Measurements from ENCODE around the gene LSS. TPM values are rescaled to one million over a fixed set of nuclear protein-coding genes. Genes with fewer than 3 reads are reported as not detected.

LSS gene
- total RNA-seq, 2 experiments from 2014 or later: 72.1 to 76.1 TPM

DNA sequence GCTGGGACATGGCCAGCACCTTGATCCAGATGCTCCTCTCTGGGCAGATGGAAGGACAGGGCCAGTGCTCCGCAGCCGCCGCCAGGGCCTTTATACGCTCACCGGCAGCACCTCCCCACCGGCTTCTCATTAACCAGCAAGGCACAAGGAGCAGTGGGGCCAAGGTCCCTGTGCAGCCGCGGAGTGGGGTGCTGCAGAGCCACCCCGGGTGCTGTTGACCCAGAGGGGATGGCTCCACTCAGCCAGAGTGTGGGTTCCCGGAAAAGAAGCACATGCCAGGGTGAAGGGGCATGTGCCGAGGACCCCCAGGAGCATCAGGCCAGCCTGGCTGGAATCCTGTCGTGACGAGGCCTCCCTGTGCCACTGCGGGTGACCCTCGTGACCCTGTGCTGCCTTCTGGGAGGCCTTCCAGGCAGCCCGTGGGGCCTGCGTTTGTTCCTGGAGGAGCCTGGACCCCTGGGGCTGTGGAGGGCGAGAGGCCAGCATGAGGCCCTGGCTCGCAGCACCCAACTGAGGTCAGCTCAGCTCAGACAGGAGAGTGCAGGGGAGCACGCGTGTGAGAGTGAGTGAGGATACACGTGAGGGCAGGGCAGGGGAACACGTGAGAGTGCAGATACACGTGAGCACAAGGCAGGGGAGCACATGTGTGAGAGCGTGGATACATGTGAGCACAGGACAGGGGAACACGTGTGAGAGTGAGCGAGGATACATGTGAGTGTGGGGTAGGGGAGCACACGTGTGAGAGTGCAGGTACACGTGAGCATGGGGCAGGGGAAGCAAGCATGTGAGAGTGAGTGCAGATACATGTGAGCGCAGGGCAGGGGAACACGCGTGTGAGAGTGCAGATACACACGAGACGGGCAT is 72.8 kb downstream of the LSS start, which contains the start of gene FTCD:
Gene FTCD, minus strand, starts transcription at position 66 of the 864 bp plus-strand sequence. Its CDS starts 56 bp downstream, at position 10.
- no peak for DNase-seq
- no peak for ATAC-seq
- Mint-ChIP-seq H3K36me3 (ENCODE audit: low read depth) (no peaks in the 10 kb centered on the region), H3K27ac (no peak within 1 kb of the TSS), H3K4me1 (ENCODE audit: low read depth) (no peaks in the 10 kb centered on the region), H3K4me3 (no peak within 1 kb of the TSS), H3K9me3 (ENCODE audit: insufficient read depth) (no peaks in the 10 kb centered on the region), H3K27me3 (ENCODE audit: low read depth) (no peaks in the 10 kb centered on the region)
- ChIA-PET POLR2A (no interaction called here), CTCF (no interaction called here)

DNA sequence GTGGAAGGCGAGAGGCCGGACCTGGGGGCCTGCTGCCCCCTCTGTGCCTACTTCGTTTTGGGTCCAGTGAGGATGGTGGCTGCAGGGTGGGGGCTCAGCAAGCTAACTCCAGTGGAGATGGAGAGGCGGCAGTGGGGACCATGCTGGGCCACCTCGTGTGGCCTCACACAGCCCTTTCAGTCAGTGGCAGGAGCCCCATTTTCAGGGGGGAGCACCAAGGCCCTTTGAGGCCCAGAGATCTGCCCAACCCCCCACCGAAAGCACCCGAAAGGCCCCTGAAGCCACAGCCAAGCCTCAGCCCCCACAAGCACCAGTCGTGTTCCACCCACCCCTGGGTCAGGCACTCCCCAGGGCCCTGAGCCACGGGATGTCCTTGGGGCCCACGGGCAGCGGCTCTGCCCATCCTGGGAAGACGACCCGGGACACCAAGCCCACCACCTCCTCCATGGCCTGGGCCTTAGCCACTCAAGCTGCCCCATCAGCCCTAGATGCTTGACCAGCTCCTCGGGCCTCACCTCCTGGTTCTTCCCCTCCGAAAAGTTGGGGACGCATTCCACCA is 73.5 kb downstream of the LSS start:
- Mint-ChIP-seq H3K9me3 (ENCODE audit: insufficient read depth) (no peaks in the 10 kb centered on the region), H3K36me3 (ENCODE audit: low read depth) (no peaks in the 10 kb centered on the region), H3K4me1 (ENCODE audit: low read depth) (no peaks in the 10 kb centered on the region), H3K4me3 (no peak overlapping the region), H3K27ac (no peak overlapping the region), H3K27me3 (ENCODE audit: low read depth) (no peaks in the 10 kb centered on the region)
- ATAC-seq (no peak), DNase-seq (no peak)
- POLR2A ChIA-PET: no interaction called here
- CTCF ChIA-PET: no interaction called here

DNA sequence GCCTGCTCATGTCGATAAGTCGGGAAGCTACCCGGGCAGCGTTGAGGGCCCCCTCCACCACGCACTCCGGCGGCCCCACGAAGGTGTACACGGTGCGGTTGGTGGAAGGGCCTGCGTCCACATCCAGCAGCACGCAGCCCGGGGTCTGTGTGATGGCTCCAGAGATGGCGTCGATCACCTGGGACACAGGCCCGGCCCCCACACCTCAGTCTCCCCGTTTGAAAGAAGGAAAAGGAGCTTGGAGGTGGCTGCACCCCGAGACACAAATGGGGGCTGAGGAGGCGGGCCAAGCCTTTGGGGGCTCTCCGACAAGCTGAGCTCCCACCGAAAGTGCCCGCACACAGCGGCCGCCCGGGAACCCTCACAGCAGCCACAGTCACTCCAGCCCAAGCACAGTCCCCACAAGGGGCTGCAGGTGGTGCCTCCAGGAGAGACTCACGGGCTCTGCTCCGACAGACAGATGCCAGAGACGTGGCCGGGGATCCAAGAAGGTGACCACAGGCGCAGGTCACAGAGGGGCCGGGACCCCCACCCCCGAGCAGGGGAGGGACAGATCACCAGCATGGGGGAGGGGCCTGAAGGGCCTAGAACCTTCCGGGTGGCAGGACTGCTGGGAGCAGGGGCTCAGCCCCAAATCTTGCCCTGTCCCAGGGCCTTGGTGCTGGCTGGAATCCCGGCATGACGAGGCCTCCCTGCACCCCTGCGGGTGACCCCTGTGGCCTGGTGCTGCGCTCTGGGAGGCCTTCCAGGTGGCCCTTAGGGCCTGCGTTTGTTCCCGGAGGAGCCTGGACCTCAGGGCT is 74.2 kb downstream of the LSS start:
- Mint-ChIP-seq H3K4me1 (ENCODE audit: low read depth) (no peaks in the 10 kb centered on the region), H3K9me3 (ENCODE audit: insufficient read depth) (no peaks in the 10 kb centered on the region), H3K4me3 (no peak overlapping the region), H3K36me3 (ENCODE audit: low read depth) (no peaks in the 10 kb centered on the region), H3K27ac (no peak overlapping the region), H3K27me3 (ENCODE audit: low read depth) (no peaks in the 10 kb centered on the region)
- POLR2A ChIA-PET: no interaction called here
- no peak for ATAC-seq
- CTCF ChIA-PET: interaction anchor here (2.1 kb wide), 1 partner anchor 11 kb away, joined by 13 read pairs; no protein-coding TSS in a partner anchor
- DNase-seq: no peak

DNA sequence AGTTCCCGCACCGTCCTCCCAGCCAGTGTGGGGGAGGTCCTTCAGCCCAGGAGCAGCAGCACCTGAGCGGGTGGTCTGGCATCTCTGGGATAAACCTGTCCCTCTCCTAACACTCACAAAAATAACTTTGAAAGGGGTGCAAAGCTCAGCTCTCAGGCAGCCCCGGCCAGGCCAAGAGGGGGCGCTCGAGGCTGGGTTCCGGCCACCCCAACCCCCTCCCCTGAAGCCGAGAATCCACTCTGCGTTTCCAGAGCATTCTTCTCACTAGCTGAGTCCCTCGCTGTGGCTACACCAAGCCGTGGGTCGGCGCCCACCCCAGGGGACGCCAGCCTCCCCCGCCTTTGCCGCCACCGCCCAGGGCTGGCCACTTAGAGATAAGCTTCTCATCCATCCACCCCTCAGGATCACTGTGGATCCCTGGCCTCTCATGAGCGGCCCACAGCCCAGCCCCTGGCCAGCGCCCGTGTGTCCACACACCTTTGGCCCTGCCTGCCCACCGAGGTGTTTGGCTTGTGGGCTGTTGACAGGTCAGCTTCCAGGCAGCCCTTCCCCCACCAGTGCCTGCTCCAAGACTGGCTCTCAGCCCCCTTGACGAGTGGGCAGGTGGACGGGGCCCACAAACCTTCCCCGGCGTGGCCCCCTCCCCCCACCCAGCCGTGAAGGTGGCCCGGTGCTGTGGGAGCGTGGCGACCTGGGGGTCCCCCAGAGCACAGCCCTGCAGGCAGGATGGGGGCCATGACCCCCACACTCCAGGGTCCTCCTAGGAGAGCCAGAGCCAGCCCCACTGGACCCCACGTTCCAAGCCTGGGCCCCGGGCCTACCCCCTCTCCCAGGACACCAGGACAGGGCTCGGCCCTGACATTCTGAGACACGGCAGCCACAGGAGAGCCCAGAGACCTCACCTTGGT is 75.1 kb downstream of the LSS start:
- CTCF ChIA-PET: interaction anchor here (0.7 to 2.1 kb wide), 8 partner anchors 8 to 347 kb away, joined by 3 to 13 read pairs (median 4); partner anchors contain the start of gene MCM3AP
- no peaks in the 10 kb centered on the region for H3K27me3 Mint-ChIP-seq (ENCODE audit: low read depth)
- no peaks in the 10 kb centered on the region for H3K9me3 Mint-ChIP-seq (ENCODE audit: insufficient read depth)
- ATAC-seq: peak; percentile 56
- no peak overlapping the region for H3K27ac Mint-ChIP-seq
- POLR2A ChIA-PET: interaction anchor here (0.8 kb wide), 1 partner anchor 10 kb away, joined by 3 read pairs; no protein-coding TSS in a partner anchor
- no peak overlapping the region for H3K4me3 Mint-ChIP-seq
- no peaks in the 10 kb centered on the region for H3K36me3 Mint-ChIP-seq (ENCODE audit: low read depth)
- H3K4me1 Mint-ChIP-seq (ENCODE audit: low read depth): no peaks in the 10 kb centered on the region
- DNase-seq: peak; percentile 59

DNA sequence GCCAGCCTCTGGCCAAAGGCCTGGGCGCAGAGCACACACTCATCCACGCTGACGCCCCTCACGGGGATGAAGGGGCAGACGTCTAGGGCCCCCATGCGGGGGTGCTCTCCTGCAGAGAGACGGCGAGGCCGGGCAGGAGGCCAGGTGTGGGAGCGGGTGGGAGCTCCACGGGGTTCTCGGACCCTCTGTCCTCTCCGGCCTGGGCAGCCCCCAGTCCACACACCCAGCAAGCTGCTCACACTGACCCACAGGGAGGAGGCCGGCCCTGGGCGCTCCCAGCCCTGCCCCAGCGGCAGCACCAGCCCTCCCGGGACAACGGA is 75.7 kb downstream of the LSS start:
- ChIA-PET POLR2A (interaction anchor here (0.8 kb wide), 1 partner anchor 9 kb away, joined by 3 read pairs; no protein-coding TSS in a partner anchor), CTCF (interaction anchor here (0.7 to 2.1 kb wide), 8 partner anchors 8 to 348 kb away, joined by 3 to 13 read pairs (median 4); partner anchors contain the start of gene MCM3AP)
- ATAC-seq (no peak), DNase-seq (no peak)
- no peaks in the 10 kb centered on the region for H3K9me3 Mint-ChIP-seq (ENCODE audit: insufficient read depth)
- H3K4me1 Mint-ChIP-seq (ENCODE audit: low read depth): no peaks in the 10 kb centered on the region
- H3K4me3 Mint-ChIP-seq: no peak overlapping the region
- H3K27ac Mint-ChIP-seq: no peak overlapping the region
- H3K36me3 Mint-ChIP-seq (ENCODE audit: low read depth): no peaks in the 10 kb centered on the region
- H3K27me3 Mint-ChIP-seq (ENCODE audit: low read depth): no peaks in the 10 kb centered on the region

DNA sequence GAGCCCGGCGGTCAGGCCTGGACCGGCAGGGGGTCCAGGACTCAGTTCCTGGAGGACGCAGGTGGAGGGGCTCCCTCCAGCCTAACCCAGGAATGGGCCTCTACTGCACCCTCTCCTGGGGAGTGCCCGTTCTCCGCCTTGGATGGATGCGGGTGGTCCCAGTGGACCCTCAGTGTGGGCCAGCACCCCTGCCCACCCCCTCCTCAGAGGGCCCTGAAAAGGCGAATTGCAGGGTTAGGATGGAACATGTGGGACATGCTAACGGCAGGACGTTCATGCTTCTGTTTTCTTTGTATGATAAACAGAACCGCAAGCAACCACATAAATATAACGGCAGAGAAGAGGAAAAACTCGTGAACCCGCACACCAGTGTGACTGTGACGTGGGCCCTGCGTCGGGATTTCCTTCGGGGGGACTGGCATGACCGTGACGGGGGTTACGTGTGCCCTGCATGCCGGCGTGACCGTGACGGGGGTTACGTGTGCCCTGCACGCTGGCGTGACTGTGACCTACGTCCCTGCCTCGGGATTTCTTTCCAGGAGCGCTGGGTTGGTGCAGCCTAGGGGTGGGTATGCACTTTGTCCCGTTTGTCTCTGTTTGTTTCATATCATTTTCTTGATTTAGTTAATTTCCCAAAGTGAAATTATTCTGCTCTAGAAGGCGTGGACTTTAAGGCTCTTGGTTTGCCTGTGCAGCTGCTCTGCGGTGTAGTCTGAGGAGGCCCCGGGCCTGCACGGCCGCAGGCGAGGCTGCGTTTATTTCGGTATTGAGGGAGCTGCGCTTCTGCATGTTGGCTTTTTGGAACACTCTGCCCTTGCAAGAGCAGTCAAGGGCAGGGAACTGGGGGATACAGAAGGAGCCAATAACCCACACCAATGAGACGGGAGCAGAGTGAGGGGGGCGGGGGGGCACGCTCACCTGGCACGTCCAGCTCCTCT is 76.3 kb downstream of the LSS start:
- H3K4me1 Mint-ChIP-seq (ENCODE audit: low read depth): no peaks in the 10 kb centered on the region
- no peak for DNase-seq
- ChIA-PET CTCF (interaction anchor here (0.7 to 2.1 kb wide), 7 partner anchors 7 to 349 kb away, joined by 3 to 13 read pairs (median 4); partner anchors contain the start of gene MCM3AP), POLR2A (interaction anchor here (0.8 kb wide), 1 partner anchor 9 kb away, joined by 3 read pairs; no protein-coding TSS in a partner anchor)
- H3K4me3 Mint-ChIP-seq: no peak overlapping the region
- H3K36me3 Mint-ChIP-seq (ENCODE audit: low read depth): no peaks in the 10 kb centered on the region
- H3K27ac Mint-ChIP-seq: no peak overlapping the region
- H3K27me3 Mint-ChIP-seq (ENCODE audit: low read depth): no peaks in the 10 kb centered on the region
- H3K9me3 Mint-ChIP-seq (ENCODE audit: insufficient read depth): no peaks in the 10 kb centered on the region
- no peak for ATAC-seq

DNA sequence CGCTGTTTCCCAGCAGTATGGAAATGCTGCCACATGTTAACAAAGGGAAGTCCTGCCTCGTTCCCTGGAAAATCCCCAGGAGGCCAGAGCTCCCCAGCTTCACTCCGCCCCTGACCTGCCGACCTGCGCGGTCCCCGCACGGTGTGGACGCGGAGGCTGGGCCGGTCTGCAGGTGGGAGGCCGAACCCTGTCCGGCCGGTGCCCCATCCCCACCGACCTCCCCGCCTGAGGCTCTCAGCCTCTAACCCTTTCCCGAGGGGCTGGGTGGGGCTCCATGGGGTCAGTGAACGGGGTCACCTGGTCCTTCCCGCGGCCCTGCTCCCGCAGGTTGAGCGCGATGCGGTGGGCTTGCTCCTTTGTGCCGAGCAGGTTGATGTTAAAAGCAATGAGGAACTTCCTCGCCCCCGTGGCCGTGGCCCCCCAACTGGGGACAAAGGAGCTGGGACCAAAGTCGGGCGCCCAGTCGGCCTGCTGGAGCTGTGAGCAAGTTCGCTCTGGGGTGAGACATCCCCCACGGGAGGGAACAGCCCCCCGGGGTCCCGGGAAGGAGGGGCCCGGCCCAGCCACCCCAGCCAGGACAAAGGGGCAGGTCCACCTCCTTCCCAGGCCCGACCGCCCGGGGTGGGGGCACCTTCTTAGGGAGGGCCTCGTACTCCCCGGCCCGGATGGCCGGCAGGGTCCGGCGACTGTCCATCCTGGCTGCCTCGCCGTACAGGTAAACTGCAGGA is 77.1 kb downstream of the LSS start:
- no peak overlapping the region for H3K4me3 Mint-ChIP-seq
- DNase-seq (no peak), ATAC-seq (no peak)
- H3K27ac Mint-ChIP-seq: no peak overlapping the region
- H3K4me1 Mint-ChIP-seq (ENCODE audit: low read depth): peaks cover 2% of the 10 kb centered on the region
- no peaks in the 10 kb centered on the region for H3K27me3 Mint-ChIP-seq (ENCODE audit: low read depth)
- CTCF ChIA-PET: no interaction called here
- POLR2A ChIA-PET: no interaction called here
- no peaks in the 10 kb centered on the region for H3K36me3 Mint-ChIP-seq (ENCODE audit: low read depth)
- H3K9me3 Mint-ChIP-seq (ENCODE audit: insufficient read depth): no peaks in the 10 kb centered on the region

DNA sequence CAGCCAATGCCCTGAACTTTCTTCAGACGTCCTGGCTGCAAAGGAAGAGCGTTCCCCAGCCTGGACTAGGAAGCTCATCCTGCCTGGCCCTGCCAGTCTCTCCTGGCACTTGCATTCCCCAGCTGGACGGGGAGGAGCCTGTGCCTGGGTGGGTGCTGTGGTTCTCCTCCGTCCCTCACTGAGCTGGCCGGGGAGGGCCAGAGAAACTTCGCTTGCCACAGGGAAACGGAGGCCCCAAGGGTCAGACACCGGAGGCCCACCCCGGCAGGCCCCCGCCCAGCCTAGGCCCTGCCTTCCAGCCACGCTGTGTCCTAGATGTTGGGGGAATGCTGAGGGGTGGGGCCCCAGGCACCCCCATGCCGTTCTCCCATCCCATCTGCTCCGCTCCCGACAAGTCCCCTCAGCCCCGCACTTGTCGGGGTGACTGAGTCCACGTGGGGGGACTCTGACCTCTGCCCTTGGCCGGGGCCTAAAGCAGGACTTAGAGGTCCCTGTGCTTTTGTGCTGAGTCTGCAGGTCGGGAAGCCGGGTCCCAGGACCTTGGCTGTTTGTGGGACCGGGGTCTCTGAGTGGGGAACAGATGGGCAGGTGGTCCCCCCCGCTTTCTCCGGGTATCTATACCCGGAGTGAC is 78.0 kb downstream of the LSS start:
- H3K36me3 Mint-ChIP-seq (ENCODE audit: low read depth): no peaks in the 10 kb centered on the region
- no peak overlapping the region for H3K27ac Mint-ChIP-seq
- no peaks in the 10 kb centered on the region for H3K9me3 Mint-ChIP-seq (ENCODE audit: insufficient read depth)
- no peaks in the 10 kb centered on the region for H3K27me3 Mint-ChIP-seq (ENCODE audit: low read depth)
- CTCF ChIA-PET: no interaction called here
- no peak for DNase-seq
- no peak overlapping the region for H3K4me3 Mint-ChIP-seq
- H3K4me1 Mint-ChIP-seq (ENCODE audit: low read depth): peaks cover 2% of the 10 kb centered on the region
- ATAC-seq: no peak
- POLR2A ChIA-PET: no interaction called here

DNA sequence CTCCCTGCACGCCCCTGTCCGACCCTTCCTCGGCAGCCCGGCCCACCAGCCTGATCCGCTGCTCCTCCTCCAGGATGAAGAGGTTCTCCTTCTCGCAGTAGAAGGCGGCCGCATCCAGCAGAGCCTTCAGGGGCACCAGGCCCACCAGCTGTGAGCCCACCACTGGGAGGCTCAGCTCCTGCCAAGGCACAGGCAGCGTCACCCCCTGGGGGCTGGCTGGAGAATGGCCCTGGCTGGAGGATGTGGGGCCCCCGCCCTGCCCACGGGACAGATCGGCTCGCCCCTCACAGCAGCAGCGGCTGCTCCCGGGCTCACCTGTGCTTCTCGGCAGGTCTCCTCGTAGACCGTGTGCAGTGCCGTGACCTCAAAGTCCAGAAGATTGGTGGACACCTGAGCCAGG is 78.5 kb downstream of the LSS start:
- no peaks in the 10 kb centered on the region for H3K27me3 Mint-ChIP-seq (ENCODE audit: low read depth)
- no peak overlapping the region for H3K4me3 Mint-ChIP-seq
- no peaks in the 10 kb centered on the region for H3K9me3 Mint-ChIP-seq (ENCODE audit: insufficient read depth)
- H3K27ac Mint-ChIP-seq: no peak overlapping the region
- H3K36me3 Mint-ChIP-seq (ENCODE audit: low read depth): no peaks in the 10 kb centered on the region
- peaks cover 2% of the 10 kb centered on the region for H3K4me1 Mint-ChIP-seq (ENCODE audit: low read depth)
- ATAC-seq (no peak), DNase-seq (no peak)
- POLR2A ChIA-PET: no interaction called here
- CTCF ChIA-PET: no interaction called here

All from activated CD8-positive, alpha-beta T cell treated with anti-CD3 and anti-CD28 coated beads, Interleukin-2, amount 10 ng/mL, durations not matched to agents 7 days and 5 days (primary cell).